GM12875 (cell line): ENCODE measurements around the gene ADGRG2.

Source experiments
- H3K4me3 ChIP-seq: one replicate; pipeline ENCODE4 v1.5.1; 2011; ENCODE audit warnings: low read depth, low read length, control low read depth
- CTCF ChIP-seq: IDR thresholded peaks from 2 replicates; pipeline ENCODE4 v1.5.1; 2011; ENCODE audit warnings: low read depth, mild to moderate bottlenecking, control low read depth, inconsistent platforms, low read length, moderate library complexity, borderline replicate concordance; ENCODE audit not compliant: insufficient read depth

Gene ADGRG2

GRCh38 chrX:18974993-18975392 lies 147.3 kb downstream of the ADGRG2 start:
- no peak for TF ChIP-seq CTCF
- H3K4me3 ChIP-seq, result no peak overlapping the region

GRCh38 chrX:18973527-18974192 lies 148.6 kb downstream of the ADGRG2 start:
- no peak overlapping the region for H3K4me3 ChIP-seq
- no peak for TF ChIP-seq CTCF

GRCh38 chrX:18971506-18971905 lies 150.8 kb downstream of the ADGRG2 start:
- no peak overlapping the region for H3K4me3 ChIP-seq
- TF ChIP-seq CTCF, result no peak

GRCh38 chrX:18970465-18970864 lies 151.8 kb downstream of the ADGRG2 start:
- H3K4me3 ChIP-seq, result no peak overlapping the region
- no peak for TF ChIP-seq CTCF

GRCh38 chrX:18966624-18967023 lies 155.6 kb downstream of the ADGRG2 start:
- no peak for TF ChIP-seq CTCF
- H3K4me3 ChIP-seq, result no peak overlapping the region

- no peak overlapping the region for H3K4me3 ChIP-seq
- TF ChIP-seq CTCF, result no peak
Observed at GRCh38 chrX:18964901-18965300, 157.4 kb downstream of the ADGRG2 start.

- H3K4me3 ChIP-seq, result no peak overlapping the region
- no peak for TF ChIP-seq CTCF
Observed at GRCh38 chrX:18964026-18964425, 158.2 kb downstream of the ADGRG2 start.
